GM18867 (cell line): Measurements from ENCODE around the gene SLC49A3.
"Not testable (repeated sequence)": the region's sequence is repeated elsewhere in the genome, so short reads cannot be mapped to it uniquely, and the experiment has no call there.

Source experiments
- ATAC-seq: cut with Tn5 transposase; IDR thresholded peaks from one replicate; pipeline ENCODE4 v1.9.1; 2021; ENCODE audit warnings: mild to moderate bottlenecking, moderate library complexity; ENCODE audit not compliant: unreplicated experiment

SLC49A3 gene

DNA sequence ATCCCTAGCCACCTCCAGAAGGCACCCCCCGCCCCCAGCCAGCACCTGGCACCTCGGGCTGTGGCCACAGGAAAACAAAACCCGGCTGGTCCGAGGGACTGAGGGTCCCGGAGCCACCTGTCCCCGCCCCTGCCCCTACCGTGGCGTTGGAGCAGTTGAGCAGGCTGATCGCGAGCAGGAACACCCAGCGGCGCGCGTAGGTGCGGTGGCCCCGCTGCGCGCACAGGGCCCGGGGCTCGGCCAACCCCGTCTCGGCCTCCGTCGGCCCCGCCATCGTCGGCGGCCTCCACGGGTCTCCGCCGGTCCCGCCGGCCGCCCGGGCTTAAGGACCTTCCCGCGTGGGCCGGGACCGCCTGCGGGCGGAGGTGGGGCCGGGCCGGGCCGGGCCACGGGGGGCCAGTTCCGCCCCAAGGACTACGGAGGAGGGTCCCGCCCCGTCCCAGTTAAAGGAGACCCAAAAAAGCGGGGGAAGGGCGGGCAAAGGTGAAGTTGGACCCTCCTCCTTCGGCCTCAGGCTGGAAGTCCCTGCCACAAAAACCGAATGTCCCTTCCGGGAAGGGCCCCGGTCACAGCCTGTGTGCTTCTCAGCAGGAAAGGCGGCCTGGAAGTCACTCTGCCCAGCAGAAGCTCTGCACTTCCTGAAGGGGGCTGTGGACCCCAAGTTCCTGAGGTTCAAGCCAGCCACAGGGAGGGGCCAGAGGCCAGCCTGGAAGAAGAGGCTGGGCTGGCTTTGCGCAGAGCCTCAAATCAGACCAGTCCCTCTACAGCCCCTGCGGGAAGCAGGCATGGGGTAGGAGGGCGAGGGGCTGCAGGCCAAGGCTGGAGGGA lies at the start of gene SLC49A3:
SLC49A3 (minus strand) TSS at position 298 of the 828 bp plus-strand sequence; CDS start at position 274, 24 bp downstream.
- no peak for ATAC-seq

DNA sequence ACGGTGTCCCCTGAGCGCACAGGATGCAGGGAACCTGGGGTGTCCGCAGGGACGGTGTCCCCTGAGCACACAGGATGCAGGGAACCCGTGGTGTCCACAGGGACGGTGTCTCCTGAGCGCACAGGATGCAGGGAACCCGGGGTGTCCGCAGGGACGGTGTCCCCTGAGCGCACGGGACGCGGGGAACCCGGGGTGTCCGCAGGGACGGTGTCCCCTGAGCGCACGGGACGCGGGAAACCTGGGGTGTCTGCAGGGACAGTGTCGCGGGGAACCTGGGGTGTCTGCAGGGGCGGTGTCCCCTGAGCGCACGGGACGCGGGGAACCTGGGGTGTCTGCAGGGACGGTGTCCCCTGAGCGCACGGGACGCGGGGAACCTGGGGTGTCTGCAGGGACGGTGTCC lies 47.6 kb upstream of the SLC49A3 start:
- ATAC-seq: not testable (repeated sequence)

DNA sequence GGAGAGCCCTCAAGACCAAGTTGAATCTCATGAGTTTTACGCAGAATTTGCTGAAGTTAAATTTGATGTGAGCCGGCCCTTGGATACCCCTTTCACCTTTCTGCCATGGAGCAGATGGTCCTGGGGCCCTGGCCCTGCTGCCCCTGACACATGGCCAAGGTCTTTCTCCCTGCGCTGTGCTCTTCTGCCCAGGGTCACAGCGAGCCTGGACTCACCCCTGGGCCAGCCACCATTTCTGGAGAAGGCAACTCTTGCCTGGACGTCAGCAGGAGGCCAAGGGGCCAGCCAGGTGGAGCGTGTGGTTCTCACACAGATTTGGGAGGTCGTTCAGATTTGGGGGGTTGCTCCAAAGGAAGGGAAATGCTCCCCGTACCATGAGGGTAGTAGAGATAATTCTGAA lies 46.6 kb upstream of the SLC49A3 start:
- no peak for ATAC-seq

DNA sequence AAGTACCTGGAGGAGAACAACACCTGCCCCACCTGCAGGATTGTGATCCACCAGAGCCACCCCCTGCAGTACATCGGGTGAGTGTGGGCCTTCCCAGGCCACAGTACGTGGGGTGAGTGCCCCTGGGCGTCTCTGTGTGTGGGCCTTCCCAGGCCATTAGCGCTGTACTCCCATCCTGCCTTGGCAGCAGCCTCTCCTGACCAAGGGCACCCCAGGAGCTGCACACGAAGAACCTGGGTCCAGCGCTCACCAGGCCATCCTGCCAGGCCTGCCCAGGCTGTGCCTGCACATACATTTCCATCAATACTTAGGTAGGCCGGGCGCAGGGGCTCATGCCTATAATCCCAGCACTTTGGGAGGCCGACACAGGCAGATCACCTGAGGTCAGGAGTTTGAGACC lies 46.0 kb upstream of the SLC49A3 start:
- no peak for ATAC-seq

DNA sequence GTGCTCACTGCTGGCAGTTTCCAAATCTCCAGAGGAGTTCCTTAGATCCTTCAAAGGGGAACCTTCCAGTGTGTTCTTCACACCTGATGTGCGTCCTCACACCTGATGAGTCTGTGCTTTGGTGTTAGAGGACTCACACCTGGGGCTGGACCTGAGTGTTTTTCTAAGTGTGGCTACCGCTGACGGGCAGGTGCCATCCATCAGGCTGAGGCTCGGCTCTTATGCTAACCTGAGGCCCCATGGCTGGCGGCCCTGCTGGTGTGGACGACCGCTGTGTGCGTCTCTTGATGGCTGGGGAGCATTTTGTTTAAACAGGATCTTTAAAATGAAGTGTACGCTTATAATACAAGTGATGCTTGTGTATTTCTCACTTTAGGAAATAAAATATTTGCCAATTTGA lies 45.1 kb upstream of the SLC49A3 start:
- no peak for ATAC-seq

DNA sequence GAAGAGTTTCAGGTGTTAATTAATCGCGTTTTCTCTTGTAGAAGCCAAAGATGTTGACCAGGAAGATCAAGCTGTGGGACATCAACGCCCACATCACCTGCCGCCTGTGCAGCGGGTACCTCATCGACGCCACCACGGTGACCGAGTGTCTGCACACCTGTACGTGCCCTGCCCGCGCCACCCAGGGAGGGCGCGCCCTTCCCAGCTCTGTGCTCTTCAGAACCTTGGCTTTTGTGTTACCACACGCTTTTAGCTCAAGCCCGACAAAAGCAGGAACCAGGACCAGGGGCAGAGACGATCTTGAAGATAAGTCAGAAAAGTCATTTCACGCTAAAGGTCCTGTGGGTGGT lies 44.7 kb upstream of the SLC49A3 start:
- no peak for ATAC-seq

DNA sequence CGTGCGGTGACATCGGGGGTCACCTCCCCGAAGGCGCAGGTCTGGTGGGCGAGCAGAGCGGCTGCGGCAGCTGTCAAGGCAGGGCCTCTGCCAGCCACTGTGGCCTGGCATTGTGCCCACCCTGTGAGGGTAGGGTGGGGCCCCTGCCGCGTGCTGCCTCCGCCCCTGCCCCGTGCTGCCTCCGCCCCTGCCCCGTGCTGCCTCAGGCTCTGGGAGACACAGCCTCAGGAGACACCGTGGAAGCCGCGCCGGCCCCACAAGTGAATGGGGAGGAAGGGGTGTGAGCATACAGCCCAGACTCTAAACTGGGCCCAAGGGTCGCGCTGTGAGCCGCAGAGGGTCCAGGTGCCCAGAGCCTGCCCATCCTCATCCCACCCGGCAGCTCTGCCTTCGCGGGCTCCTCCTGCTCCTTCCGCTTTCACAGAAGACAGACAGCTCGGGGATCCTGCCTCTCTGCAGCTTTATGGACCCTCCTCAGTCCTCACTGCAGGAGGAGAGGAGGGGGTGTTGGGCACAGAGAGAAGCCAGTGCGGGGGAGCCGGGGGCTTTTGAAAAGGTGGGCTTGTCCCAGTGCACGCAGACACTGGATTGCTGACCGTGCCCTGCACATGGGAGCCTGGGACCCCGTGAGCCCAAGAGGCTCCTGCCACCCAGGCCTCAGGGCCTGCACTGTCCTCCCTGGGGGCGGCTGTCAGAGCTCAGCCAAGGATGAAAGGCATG lies 44.1 kb upstream of the SLC49A3 start:
- ATAC-seq: no peak

DNA sequence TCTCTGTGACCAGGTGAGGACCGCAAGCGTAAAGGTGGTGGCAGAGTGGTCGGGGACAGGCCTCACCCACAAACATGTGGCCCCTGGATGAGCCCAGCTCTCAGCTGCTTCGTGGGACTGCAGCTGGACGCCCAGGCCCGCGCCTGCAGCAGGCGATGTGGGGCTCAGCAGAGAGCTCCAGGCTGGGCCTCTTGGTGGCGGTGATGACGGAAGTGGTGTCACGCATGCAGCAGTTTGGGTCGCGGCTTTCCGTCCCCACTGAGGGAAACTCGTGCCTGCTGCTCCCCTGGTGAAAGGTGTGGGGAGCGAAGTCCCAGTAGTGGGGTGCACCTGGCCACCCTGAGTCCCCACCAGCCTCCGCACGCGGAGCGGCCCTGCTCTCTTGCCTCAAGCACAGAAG lies 43.5 kb upstream of the SLC49A3 start:
- ATAC-seq: no peak

DNA sequence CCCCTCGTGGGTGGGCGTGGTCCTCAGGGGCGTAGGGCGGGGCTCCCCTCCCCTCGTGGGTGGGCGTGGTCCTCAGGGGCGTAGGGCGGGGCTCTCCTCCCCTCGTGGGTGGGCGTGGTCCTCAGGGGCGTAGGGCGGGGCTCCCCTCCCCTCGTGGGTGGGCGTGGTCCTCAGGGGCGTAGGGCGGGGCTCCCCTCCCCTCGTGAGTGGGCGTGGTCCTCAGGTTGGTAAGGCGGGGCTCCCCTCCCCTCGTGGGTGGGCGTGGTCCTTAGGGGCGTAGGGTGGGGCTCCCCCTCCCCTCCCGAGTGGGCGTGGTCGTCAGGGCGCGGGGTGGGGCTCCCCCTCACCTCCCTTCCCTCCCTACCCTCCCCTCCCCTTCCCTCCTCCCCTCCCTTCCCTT lies 43.0 kb upstream of the SLC49A3 start:
- ATAC-seq: not testable (repeated sequence)

DNA sequence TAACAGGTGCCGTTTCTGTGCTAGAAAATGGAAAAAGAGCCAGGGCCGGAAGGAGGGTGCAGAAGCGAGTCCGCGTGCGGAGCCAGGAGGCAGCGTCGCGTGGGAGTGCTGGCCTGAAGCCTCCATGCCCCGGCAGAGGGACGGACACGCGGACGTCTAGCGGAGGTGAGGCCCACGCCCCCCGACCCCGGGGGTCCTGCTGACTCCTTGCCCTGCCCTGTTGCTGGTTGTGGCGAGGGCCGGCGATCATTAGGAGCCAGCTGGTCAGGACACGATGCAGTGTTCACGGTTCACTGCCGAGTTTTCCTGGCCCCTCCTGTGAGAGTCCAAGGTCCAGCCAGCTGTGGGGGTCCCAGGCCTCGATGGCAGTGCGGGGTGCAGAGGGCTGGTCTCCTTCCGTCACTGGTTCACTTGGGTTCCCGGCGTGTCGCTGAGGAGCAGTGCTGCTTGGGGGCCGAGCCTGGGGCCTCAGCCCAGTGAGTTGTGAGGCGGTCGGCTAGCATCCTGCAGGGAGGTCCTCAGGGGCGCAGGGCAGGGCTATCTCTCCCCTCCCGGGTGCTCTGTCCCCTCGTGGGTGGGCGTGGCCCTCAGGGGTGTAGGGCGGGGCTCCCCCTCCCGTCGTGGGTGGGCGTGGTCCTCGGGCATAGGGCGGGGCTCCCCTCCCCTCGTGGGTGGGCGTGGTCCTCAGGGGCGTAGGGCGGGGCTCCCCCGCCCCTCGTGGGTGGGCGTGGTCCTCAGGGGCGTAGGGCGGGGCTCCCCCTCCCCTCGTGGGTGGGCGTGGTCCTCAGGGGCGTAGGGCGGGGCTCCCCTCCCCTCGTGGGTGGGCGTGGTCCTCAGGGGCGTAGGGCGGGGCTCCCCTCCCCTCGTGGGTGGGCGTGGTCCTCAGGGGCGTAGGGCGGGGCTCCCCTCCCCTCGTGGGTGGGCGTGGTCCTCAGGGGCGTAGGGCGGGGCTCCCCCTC lies 42.3 kb upstream of the SLC49A3 start:
- ATAC-seq: not testable (repeated sequence)

DNA sequence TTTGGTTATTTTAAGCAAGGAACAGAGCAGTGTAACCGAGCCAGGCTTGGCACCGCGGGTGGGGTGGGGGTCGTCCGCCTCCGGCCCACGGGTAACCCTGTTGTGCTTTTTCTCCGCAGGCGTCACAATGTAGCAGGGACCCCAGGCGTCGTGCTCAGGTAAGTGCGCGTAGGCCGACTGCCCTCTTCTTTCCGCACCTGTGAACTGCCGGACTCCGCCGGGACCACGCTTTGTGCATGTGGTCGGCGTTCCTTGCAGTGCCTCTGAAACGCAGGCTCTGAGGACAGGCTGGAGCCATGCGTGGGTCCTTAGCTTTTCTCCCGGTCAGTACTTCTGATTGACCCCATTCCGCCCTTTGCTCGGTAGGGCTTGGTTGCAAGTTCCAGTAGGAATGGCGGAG lies 41.6 kb upstream of the SLC49A3 start:
- no peak for ATAC-seq

DNA sequence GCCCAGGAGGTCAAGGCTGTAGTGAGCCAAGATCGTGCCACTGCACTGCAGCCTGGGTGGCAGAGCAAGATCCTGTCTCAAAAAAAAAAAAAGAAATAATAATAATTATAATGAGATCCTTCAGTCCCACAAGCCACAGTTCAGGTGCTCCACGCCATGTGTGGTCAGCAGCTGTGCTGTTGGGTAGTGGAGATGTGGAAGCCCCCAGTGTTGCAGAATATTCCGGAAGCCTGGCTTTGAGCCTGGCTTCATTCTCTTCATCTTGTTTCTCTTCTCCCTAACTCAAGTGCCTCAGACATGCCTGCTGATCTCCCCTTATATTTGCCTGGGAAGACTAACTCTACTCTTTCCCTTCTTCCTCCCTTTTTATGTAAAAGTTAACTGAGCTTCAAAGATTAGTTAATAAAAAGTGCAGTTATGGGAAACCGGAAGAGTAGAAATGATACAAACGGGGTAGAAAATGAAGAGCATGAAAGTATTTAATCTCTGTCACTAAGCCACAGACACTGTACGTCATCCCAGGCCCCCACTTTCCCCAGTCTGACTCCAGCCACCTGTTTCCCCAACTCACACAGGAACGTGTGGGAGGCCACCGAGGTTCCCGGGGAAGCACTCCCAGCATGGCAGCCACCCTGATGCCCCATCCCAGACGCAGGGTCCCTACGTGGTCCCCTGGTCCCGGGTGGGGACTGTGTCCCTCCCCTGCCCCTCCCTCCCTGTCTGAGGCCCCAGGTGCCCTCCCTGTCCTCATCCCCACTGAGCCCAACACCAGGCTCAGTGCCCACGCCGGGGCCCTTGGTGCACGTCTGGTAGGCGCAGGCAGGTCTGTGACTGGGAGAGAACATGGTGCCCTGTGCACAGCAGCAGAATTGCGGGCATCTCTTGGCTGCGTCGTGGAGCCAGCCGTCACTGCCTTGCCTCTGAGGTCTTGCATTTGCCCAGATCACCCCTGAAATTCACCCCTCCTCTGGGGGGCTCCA lies 40.7 kb upstream of the SLC49A3 start:
- no peak for ATAC-seq

DNA sequence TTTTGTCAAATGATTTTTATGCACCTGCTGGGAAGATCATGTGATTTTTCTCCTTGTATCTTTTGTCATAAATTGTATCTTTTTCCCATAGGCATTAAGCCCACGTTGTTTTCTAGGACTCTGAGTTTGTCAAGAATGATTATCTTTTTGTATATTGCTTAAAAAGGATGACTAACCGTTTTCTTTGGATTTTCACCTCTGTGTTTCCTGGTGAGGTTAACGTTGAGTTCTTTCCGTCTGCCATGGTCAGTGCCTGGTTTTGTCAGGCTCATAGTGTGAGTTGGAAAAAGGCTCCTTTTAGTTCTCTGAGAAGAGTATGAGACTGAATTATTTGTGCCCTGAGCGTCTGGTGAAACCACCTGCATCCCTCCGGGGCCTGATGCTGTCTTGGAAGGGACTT lies 38.6 kb upstream of the SLC49A3 start:
- no peak for ATAC-seq

DNA sequence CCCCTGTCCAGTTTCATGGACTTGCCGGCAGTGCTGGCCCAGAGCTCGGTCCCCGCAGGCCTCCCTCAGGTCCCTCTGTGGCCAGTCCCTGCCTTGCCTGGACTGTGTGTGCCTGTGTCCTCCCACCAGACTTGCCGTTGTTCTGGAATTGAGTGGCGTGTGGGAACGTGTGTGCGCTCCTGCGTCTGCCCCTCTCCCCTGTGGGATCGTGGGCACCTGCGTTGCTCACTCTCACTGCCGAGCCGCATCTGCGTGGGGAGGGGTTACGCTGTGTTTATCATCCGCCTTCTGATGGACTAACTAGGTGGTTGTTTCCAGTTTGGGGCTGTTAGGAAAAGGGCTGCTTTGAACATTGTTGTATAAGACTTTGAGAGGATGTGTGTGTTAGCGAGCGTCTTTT lies 37.9 kb upstream of the SLC49A3 start:
- no peak for ATAC-seq

DNA sequence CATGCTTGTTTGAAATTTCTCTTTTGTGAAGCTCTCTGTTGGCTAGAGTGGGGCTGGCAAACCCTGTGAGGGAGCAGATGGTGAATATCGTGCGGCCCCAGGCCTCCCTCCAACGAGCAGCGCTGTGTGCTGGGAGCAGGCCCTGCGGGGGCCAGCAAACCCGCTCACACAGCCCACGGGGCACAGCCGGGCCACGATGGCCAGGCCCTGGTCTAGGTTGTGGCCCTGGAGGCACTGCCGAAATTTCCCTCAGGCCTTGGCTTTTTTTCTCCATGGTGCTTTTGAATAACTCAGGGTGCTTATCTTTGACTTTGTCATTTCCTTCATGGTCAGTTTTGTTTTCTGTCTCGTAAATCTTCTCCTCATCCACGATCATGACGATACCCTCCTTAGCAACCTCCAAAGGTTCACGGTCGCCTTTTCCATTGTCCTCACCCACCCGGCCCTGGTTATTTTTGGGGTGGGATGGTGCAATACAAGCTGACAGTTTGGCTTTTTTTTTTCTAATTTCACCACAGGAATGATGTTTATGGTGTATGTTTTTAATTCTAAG lies 37.4 kb upstream of the SLC49A3 start:
- ATAC-seq: no peak

DNA sequence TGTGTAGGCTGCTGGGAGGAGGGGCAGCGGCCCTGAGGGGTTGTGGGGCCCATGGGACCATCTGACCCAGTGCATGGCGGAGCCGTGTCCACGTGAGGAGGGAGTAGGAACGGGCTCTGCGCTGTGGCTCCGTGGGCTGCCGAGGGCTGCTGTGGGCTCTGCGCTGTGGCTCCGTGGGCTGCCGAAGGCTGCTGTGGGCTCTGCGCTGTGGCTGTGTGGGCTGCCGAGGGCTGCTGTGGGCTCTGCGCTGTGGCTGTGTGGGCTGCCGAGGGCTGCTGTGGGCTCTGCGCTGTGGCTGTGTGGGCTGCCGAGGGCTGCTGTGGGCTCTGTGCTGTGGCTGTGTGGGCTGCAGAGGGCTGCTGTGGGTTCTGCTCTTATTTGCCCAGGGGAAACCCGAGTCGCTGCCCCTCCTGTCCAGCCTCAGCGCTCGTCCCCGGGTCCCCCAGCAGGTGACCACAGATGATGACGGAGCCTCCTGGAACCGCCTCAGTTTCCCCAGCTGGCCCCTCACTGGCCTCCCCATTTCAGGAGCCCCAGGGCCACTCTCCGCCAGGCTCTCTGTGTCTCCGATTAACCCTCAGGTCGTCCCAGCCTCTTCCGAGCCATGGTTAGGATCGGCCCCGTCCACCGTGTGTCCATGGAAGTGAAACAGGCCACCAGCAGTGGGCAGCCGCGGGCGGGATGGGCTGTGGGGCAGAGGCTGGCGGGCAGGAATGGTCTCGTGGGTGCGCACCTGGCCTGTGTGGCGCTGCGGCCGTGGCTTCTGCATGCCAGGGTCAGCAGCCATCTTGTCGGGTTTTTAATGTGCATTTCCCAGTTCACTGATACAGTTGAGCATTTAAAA lies 36.7 kb upstream of the SLC49A3 start:
- no peak for ATAC-seq

DNA sequence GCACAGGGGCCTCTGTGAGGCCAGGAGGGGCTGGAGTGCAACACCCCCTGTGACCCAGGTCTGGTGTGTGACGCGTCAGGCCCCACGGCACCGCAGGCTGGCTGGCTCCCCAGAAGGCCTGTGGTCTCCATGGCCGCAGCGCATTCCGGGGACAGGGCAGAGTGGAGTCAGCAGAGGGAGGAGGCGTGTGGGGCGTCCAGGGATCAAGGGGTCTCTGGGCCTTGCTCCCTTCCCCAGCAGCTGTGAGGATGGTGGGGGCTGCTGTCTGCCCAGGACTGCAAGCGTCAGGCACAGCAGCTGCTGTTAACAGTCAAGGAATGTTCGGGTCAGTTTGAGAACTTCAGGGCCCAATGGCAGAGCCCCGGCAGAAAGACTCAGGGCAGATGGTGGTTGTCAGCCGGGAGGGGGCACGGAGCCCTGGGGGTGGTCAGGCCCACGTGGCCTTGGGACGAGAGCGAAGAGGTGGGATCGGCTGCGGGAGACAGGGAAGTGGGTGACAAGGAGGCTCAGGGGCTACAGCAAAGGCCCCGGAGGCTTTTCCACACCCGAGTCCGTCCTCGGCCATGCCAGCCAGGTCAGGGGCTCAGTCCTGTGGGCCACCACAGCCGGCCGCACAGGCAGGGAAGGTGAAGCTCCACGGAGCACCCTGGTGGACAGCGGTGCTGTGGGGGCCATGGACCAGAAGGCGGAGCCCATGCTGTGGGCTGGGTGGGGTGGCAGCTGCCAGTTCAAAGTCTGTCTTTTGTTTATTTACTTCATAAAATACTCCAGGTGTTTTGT lies 35.0 kb upstream of the SLC49A3 start:
- ATAC-seq: no peak

DNA sequence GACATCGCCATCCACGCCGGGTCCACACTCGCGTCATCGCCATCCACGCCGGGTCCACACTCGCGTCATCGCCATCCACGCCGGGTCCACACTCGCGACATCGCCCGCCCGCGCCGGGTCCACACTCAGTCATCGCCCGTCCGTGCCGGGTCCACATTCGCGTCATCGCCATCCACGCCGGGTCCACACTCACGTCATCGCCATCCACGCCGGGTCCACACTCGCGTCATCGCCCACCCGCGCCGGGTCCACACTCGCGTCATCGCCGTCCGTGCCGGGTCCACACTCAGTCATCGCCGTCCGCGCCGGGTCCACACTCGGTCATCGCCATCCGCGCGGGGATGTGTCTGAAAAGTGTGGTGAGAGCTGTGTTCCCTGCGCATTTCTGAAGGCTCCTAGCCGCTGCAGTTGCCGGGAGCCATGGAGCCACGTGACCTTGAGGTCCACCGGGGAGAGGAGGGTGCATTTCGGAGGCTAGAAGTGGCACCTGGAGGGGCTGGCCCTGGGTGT lies 34.0 kb upstream of the SLC49A3 start:
- ATAC-seq: no peak
